Measurements from ENCODE around the gene DUSP28. TPM values are rescaled to one million over a fixed set of nuclear protein-coding genes. Genes with fewer than 3 reads are reported as not detected.

The DUSP28 gene
- total and polyA plus RNA-seq, 2 of the 13 experiments (the other 11 are each of a cell fraction or from before 2014, with no cell fraction given), result 5.2 to 8.6 TPM

GRCh38 chr2:240586198-240586918 lies 26.2 kb downstream of the DUSP28 start, which contains the start of gene CAPN10 (continued):
- TF ChIP-seq, protein P1, sequence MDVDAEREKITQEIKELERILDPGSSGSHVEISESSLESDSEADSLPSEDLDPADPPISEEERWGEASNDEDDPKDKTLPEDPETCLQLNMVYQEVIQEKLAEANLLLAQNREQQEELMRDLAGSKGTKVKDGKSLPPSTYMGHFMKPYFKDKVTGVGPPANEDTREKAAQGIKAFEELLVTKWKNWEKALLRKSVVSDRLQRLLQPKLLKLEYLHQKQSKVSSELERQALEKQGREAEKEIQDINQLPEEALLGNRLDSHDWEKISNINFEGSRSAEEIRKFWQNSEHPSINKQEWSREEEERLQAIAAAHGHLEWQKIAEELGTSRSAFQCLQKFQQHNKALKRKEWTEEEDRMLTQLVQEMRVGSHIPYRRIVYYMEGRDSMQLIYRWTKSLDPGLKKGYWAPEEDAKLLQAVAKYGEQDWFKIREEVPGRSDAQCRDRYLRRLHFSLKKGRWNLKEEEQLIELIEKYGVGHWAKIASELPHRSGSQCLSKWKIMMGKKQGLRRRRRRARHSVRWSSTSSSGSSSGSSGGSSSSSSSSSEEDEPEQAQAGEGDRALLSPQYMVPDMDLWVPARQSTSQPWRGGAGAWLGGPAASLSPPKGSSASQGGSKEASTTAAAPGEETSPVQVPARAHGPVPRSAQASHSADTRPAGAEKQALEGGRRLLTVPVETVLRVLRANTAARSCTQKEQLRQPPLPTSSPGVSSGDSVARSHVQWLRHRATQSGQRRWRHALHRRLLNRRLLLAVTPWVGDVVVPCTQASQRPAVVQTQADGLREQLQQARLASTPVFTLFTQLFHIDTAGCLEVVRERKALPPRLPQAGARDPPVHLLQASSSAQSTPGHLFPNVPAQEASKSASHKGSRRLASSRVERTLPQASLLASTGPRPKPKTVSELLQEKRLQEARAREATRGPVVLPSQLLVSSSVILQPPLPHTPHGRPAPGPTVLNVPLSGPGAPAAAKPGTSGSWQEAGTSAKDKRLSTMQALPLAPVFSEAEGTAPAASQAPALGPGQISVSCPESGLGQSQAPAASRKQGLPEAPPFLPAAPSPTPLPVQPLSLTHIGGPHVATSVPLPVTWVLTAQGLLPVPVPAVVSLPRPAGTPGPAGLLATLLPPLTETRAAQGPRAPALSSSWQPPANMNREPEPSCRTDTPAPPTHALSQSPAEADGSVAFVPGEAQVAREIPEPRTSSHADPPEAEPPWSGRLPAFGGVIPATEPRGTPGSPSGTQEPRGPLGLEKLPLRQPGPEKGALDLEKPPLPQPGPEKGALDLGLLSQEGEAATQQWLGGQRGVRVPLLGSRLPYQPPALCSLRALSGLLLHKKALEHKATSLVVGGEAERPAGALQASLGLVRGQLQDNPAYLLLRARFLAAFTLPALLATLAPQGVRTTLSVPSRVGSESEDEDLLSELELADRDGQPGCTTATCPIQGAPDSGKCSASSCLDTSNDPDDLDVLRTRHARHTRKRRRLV (CRISPR knock-in tag; IDR thresholded peaks at IDR 0.05), result peak; percentile 96; the same call in 1 of the 2 replicates
- peak; percentile 75; the same call in 1 of the 2 replicates for TF ChIP-seq MIER3 (CRISPR knock-in tag; IDR thresholded peaks at IDR 0.05; ENCODE audit: borderline replicate concordance)
- peak; percentile 94 for TF ChIP-seq PHF20 (CRISPR knock-in tag; IDR thresholded peaks at IDR 0.05)
- no peak for TF ChIP-seq TCF12 (IDR thresholded peaks at IDR 0.05)
- TF ChIP-seq TCF12 (CRISPR knock-in tag; IDR thresholded peaks at IDR 0.05), result peak; percentile 90
- no peak; the same call in none of the 2 replicates for TF ChIP-seq BRCA1 (CRISPR knock-in tag; IDR thresholded peaks at IDR 0.05)
- TF ChIP-seq IKZF4 (CRISPR knock-in tag; IDR thresholded peaks at IDR 0.05; ENCODE audit: borderline replicate concordance, low read depth, not compliant biosample characterization), result peak; percentile 15
- no peak for TF ChIP-seq ADNP (CRISPR knock-in tag; IDR thresholded peaks at IDR 0.05)
- no peak for TF ChIP-seq ZNF101 (CRISPR knock-in tag; IDR thresholded peaks at IDR 0.05; ENCODE audit: borderline replicate concordance, low read depth)
- peak; percentile 87; the same call in 1 of the 2 replicates for TF ChIP-seq HIVEP1 (CRISPR knock-in tag; IDR thresholded peaks at IDR 0.05)
- peak; percentile 48; the same call in 1 of the 2 replicates for TF ChIP-seq ZNF180 (CRISPR knock-in tag; IDR thresholded peaks at IDR 0.05; ENCODE audit: borderline replicate concordance, low read depth)
- TF ChIP-seq ZNF275 (CRISPR knock-in tag; IDR thresholded peaks at IDR 0.05; ENCODE audit: borderline replicate concordance), result peak; percentile 76
- TF ChIP-seq ZMYM3 (CRISPR knock-in tag; IDR thresholded peaks at IDR 0.05), result no peak
- TF ChIP-seq NAIF1 (CRISPR knock-in tag; IDR thresholded peaks at IDR 0.05; ENCODE audit: borderline replicate concordance), result 0 out of 2 replicates have a peak, but pooled peaks have one; percentile 19
- no peak for TF ChIP-seq CC2D1A (CRISPR knock-in tag; IDR thresholded peaks at IDR 0.05)
- no peak; the same call in none of the 2 replicates for TF ChIP-seq RAD21 (CRISPR knock-in tag; IDR thresholded peaks at IDR 0.05)
- TF ChIP-seq ERF (CRISPR knock-in tag; IDR thresholded peaks at IDR 0.05), result peak; percentile 60
- no peak; the same call in 1 of the 2 replicates for TF ChIP-seq ZNF766 (CRISPR knock-in tag; IDR thresholded peaks at IDR 0.05; ENCODE audit: borderline replicate concordance)
- TF ChIP-seq MTF2 (CRISPR knock-in tag; IDR thresholded peaks at IDR 0.05; ENCODE audit: borderline replicate concordance), result no peak; the same call in 1 of the 2 replicates
- TF ChIP-seq, protein P2, sequence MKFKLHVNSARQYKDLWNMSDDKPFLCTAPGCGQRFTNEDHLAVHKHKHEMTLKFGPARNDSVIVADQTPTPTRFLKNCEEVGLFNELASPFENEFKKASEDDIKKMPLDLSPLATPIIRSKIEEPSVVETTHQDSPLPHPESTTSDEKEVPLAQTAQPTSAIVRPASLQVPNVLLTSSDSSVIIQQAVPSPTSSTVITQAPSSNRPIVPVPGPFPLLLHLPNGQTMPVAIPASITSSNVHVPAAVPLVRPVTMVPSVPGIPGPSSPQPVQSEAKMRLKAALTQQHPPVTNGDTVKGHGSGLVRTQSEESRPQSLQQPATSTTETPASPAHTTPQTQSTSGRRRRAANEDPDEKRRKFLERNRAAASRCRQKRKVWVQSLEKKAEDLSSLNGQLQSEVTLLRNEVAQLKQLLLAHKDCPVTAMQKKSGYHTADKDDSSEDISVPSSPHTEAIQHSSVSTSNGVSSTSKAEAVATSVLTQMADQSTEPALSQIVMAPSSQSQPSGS (CRISPR knock-in tag; IDR thresholded peaks at IDR 0.05), result no peak; the same call in 1 of the 2 replicates
- TF ChIP-seq SNAI1 (CRISPR knock-in tag; IDR thresholded peaks at IDR 0.05; ENCODE audit: borderline replicate concordance), result no peak
